Measurements from ENCODE around the gene PITPNM3. TPM values are rescaled to one million over a fixed set of nuclear protein-coding genes. Genes with fewer than 3 reads are reported as not detected.

PITPNM3 gene
- total and polyA plus RNA-seq, 2 of the 8 experiments (the other 6 are each of a cell fraction or from before 2014, with no cell fraction given), result 1.7 to 3.1 TPM

DNA sequence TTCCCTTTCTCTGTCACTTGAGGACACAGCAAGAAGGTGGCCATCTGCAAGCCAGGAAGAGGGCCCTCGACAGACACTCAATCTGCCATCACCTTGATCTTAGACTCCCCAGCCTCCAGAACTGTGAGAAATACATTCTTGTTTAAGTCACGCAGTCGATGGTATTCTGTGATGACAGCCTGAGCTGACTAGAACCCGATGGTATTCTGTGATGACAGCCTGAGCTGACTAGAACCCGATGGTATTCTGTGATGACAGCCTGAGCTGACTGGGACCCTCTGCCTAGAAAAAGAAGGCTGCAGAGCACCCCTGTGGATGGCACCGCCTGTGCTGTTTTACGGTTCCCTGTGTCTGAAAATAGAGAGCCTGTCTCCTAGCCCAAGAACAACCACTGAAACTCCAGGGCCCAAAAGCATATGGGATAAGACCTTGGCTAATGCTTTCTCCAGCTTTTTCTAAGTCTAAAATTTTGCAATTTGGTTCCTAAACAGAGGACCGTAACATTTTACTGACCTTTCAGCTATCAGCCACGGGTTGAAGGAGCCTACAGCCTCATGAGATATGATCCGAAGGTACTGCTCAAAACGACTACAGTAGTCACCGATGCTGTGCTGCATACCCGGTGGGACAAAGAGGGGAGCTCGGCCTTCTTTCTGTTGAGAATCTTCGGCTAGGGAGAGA is 33.1 kb upstream of the PITPNM3 start:
- no peak overlapping the region for H3K14ac ChIP-seq (ENCODE audit: insufficient read length)
- no peak overlapping the region for H4K8ac ChIP-seq (ENCODE audit: extremely low read depth, insufficient read depth, low read length)
- no peak overlapping the region for H2AK5ac ChIP-seq (ENCODE audit: low read depth, low read length)
- no peak overlapping the region for H3K9ac ChIP-seq (replicated peaks in 1 of 4; ENCODE audit: extremely low read depth in 1 of 4, low read depth in 3 of 4, low read length in 3 of 4)
- ChIA-PET POLR2A (ENCODE audit: partially characterized antibody) (no interaction called here), CTCF (ENCODE audit: partially characterized antibody) (interaction anchor here (1.0 kb wide), 1 partner anchor 29 kb away, joined by 5 read pairs; no protein-coding TSS in a partner anchor)
- H3K9me3 ChIP-seq (ENCODE audit: insufficient read depth in 2 of 2, low read depth in 1 of 2, low read length in 1 of 2), result no peaks in the 10 kb centered on the region
- no peaks in the 10 kb centered on the region for H3K79me2 ChIP-seq (ENCODE audit: control insufficient read depth in 1 of 2, insufficient read depth in 2 of 2, low read length in 2 of 2)
- FAIRE-seq (no peak), DNase-seq (ENCODE audit: low read depth in 1 of 2, low spot score in 2 of 2) (no peak)
- H2AFZ ChIP-seq (ENCODE audit: low read length), result no peak overlapping the region
- H3K4me2 ChIP-seq (ENCODE audit: insufficient read depth in 1 of 2, low read depth in 2 of 2, low read length in 2 of 2), result no peak overlapping the region
- no peak overlapping the region for H2BK5ac ChIP-seq (ENCODE audit: low read depth, low read length)
- no peak overlapping the region for H2BK20ac ChIP-seq (ENCODE audit: low read length)
- H3K27me3 ChIP-seq (replicated peaks in 1 of 4; ENCODE audit: control insufficient read depth in 3 of 4, extremely low read depth in 1 of 4, insufficient read depth in 3 of 4, low read length in 3 of 4), result no peaks in the 10 kb centered on the region
- H4K20me1 ChIP-seq (replicated peaks in 1 of 2; ENCODE audit: control insufficient read depth in 1 of 2, insufficient read depth in 2 of 2, low read length in 2 of 2), result no peaks in the 10 kb centered on the region
- H3K79me1 ChIP-seq (ENCODE audit: low read depth, low read length), result no peaks in the 10 kb centered on the region
- H3K4ac ChIP-seq (replicated peaks; ENCODE audit: insufficient read length, low read depth, low read length), result no peak overlapping the region
- H4K91ac ChIP-seq (replicated peaks; ENCODE audit: insufficient read length, low read length), result no peak overlapping the region
- no peaks in the 10 kb centered on the region for H3K23me2 ChIP-seq (ENCODE audit: low read depth, low read length)
- H3K36me3 ChIP-seq (ENCODE audit: control insufficient read depth in 2 of 4, insufficient read depth in 4 of 4, low read length in 3 of 4), result peaks cover 16 to 48% (median 36%) of the 10 kb centered on the region in 4 experiments; a peak in 7 of 8 replicates
- H2BK12ac ChIP-seq (ENCODE audit: low read depth, low read length), result no peak overlapping the region
- no peak overlapping the region for H3K4me3 ChIP-seq (ENCODE audit: extremely low read depth in 1 of 4, insufficient read depth in 2 of 4, low read depth in 3 of 4, low read length in 4 of 4)
- no peak overlapping the region for H4K5ac ChIP-seq (ENCODE audit: insufficient read length, low read depth, low read length)
- no peak overlapping the region for H3K18ac ChIP-seq (ENCODE audit: extremely low read depth, low read length)
- H3K4me1 ChIP-seq (replicated peaks in 1 of 4; ENCODE audit: control insufficient read depth in 3 of 4, insufficient read depth in 4 of 4, low read length in 3 of 4), result no peaks in the 10 kb centered on the region
- 93% methylated on average over 14 of the region's 15 CpGs; no CpG with 5 or more reads in 1 of the 2 experiments for WGBS, 2 experiments (ENCODE audit: extremely low coverage in 1 of 2, insufficient coverage in 1 of 2, insufficient read length in 1 of 2, insufficient replicate concordance in 2 of 2, low coverage in 1 of 2, low lambda C conversion rate in 2 of 2, missing lambda C conversion rate in 1 of 2)
- H2BK120ac ChIP-seq (replicated peaks; ENCODE audit: low read depth, low read length), result no peak overlapping the region
- H3K27ac ChIP-seq (ENCODE audit: low read depth, low read length), result no peak overlapping the region
- H3K23ac ChIP-seq (ENCODE audit: insufficient read length), result no peak overlapping the region
- no peak overlapping the region for H3K56ac ChIP-seq (replicated peaks; ENCODE audit: insufficient read length, low read depth, low read length)
- no peak overlapping the region for H2BK15ac ChIP-seq (ENCODE audit: low read length)
- TF ChIP-seq BRCA1 (IDR thresholded peaks at IDR 0.05; ENCODE audit: low read depth, low read length) (no peak), POLR2AphosphoS5 (IDR thresholded peaks at IDR 0.05; ENCODE audit: low read depth, low read length) (no peak), TAF1 (IDR thresholded peaks at IDR 0.05; ENCODE audit: low read depth, low read length) (no peak), TEAD4 (IDR thresholded peaks at IDR 0.05; ENCODE audit: low read depth, low read length) (no peak), GABPA (IDR thresholded peaks at IDR 0.05; ENCODE audit: borderline replicate concordance, insufficient read depth, low read length) (no peak), KDM4A (IDR thresholded peaks at IDR 0.05; ENCODE audit: low read depth, low read length, severe bottlenecking) (no peak), CTBP2 (IDR thresholded peaks at IDR 0.05; ENCODE audit: borderline replicate concordance, insufficient read depth, insufficient read length, low read length) (no peak), SIRT6 (IDR thresholded peaks at IDR 0.05; ENCODE audit: low read length) (no peak)
